HG03159 (cell line): ENCODE measurements around the gene COBL.

Experiments
- ATAC-seq: cut with Tn5 transposase; IDR thresholded peaks from one replicate; pipeline ENCODE4 v1.9.1; 2021; ENCODE audit warnings: mild to moderate bottlenecking, moderate library complexity; ENCODE audit not compliant: unreplicated experiment

COBL gene

GRCh38 chr7:51029701-51030191 lies 286.9 kb downstream of the COBL start:
- no peak for ATAC-seq

GRCh38 chr7:51029131-51029530 lies 287.5 kb downstream of the COBL start:
- ATAC-seq: no peak

GRCh38 chr7:51027935-51028830 lies 288.4 kb downstream of the COBL start:
- no peak for ATAC-seq

GRCh38 chr7:51027106-51027934 lies 289.3 kb downstream of the COBL start:
- ATAC-seq: no peak

DNA sequence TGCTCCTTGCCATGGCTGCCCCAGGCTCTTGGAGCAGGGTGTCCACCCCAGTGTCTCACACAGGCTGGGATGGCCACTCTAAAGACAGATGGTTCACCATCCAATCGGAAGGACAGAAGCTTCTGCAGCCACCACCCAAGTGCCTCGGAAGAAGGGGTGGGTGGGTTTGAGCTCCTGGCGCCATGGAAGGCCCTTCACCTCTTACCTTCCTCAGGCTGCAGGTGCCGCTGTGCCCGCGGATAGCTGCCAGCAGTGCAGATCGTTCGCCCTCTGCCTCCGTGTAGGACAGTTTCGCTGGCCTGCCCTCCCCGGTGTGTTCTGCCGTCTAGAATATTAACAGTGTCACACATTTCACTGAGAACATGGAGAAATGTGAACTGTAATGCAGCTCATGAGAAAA lies 290.3 kb downstream of the COBL start:
- ATAC-seq: no peak

GRCh38 chr7:51025668-51026067 lies 290.9 kb downstream of the COBL start:
- no peak for ATAC-seq

DNA sequence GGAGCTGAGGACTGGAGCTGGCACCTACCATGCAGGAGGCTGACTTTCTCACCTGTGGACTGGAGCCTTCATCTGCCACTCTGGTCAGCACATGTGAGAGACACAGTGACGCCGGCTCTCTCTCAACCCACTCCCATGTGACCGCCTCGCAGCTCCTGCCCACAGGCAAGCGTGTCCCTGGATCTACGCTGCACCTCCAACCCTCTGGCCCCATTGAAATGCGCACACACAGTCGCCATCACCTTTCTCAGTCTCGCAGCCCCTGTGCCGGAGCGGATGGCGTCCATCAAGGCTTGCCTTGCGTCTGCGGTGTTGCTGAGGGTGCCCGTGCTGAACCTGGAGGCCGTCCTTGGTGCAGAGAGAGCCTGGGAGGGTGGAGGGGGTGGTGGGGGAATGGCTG lies 291.7 kb downstream of the COBL start:
- no peak for ATAC-seq

DNA sequence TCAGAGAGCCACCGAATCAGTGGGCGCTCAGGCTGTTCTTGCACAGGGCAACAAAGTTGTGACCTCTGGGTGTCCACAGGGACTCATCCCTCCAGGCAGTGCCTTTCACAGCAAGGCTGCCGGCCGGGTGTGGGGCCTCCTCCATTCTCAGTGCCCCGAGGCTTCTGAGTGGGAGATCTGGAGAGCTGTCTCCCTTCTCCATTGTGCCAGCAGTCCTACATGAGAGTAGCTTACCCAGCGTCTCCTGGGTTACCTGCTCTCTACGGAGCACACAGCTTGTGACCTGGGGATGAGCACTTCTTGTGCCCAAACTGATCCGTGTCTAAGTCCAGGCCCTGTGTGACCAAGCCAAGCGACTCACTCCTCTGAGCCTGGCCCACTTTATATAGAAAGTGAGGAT lies 293.1 kb downstream of the COBL start:
- no peak for ATAC-seq

GRCh38 chr7:51022821-51023220 lies 293.8 kb downstream of the COBL start:
- ATAC-seq: no peak

DNA sequence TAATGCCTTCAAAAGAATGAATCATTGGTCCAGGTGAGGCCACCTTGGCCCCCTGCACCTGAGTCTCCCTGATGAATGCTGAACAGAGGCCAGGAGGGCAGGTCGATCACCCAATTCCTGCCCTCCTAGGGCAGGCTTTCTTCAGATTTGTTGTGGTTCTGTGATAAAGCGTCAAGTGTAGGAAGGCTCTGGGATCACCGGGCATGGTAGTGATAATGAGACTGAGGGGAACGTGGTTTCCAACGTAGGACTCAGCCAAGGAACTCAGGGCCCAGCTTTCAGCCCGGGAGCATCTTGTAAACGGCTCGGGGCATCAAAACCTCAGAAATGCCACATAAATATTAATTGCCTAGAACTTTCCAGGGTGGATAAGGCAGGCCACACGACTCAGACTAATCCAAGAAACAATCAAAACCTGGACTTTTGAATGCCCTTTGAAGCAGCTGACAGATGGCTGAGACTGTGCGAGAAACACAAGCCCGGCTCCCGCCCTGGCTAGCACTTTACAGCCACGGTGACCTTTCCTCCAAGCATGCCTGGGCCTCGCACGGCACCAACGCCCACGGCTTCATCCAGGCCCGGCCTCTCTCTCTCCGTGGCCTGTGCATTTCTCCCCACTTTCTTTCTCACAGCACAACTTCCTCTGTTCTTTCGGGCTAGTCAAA lies 294.6 kb downstream of the COBL start:
- no peak for ATAC-seq

DNA sequence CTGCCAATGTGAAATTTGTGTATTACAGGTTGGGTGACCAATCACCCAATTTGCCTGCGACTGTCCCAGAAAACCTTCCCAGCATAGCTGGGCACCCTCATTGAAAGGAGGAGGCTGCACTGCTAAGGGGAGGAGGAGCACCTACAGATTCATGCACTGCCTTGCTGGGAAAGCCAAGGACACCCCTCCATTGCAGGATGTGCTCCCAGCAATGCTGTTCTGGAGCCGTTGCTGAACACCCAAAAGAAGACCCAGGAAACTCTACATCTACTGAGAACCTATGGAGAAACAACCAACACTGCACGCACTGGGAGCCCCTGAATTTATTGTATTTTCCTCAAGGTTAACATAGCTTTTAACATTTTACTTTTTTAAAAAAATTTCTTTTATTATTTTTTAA lies 295.7 kb downstream of the COBL start:
- no peak for ATAC-seq

DNA sequence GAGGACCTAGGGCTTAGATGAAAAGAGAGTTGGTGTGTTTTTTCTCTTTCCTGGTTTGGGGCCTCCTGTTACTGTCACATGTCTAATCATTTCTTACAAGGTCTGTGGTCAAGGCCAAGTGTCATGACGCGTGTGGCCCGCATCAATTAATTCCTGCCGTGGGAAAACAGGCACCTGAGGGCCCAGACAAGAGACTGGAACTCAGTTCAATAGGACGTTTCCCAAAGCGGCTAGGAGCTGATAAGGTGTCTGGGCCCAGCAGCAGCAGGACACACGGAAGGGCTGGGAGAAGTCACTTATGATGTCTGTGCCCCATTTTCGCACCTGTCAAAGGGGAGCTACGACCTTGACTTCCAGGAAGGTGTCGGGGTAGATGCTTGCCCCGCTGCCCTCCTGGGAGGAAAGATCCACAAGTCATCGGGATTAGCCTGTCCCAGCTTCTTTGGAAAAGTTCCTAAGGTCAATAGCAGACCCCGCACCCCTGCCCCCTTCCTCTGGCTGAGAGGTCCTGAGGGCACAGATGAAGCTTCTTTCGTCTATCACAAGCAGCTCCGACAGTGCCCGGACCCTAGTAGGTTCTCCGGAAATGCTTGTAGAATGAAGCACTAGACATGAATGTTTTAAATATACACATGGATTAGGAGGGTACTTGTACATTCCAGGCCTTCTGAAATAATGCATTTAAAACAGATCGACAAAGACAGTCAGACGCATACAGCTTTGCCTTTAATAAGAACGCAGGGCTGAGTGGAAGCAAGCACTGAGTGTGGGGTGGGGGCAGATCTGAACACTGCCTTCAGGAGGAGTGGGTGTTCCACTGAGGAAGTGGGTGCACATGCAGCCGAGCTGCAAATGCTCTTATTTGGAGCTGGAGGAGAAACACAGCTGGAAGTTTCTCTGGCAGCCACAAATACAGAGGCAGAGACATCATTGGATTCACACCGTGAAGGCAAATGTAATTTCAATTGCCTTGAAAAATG lies 296.4 kb downstream of the COBL start:
- no peak for ATAC-seq

DNA sequence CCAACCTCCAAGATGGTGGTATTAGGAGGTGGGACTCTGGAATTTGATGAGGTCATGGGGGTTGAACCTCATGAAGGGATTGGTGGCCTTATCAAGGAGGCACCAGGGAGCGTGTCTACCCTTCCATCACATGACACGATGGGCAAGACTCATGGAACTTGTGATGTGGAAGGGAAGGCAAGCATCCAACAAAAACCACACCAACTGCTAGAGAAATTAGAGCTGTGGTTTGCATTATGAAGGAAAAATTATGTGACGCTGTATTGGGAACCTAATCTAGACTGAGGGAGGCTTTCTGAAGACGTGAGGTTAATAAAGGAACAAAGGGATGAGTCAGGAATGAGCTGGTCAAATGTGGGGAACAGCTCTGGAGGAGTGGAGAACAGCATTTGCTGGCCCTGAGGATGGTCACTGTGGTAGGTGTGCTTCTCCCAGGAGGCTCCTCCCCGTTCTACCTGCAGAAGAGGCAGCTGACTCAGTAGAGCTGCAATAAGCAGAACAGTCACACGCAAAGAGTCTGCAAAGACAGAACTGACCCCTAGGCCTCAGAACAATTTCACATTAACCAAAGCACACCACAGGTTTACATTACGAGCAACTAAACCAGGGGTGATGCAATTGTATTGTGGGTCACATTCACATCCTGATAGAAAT lies 297.3 kb downstream of the COBL start:
- no peak for ATAC-seq

GRCh38 chr7:51017576-51018535 lies 298.8 kb downstream of the COBL start:
- no peak for ATAC-seq

- ATAC-seq: no peak
These were observed 300.1 kb downstream of the COBL start for GRCh38 chr7:51016546-51016945.

DNA sequence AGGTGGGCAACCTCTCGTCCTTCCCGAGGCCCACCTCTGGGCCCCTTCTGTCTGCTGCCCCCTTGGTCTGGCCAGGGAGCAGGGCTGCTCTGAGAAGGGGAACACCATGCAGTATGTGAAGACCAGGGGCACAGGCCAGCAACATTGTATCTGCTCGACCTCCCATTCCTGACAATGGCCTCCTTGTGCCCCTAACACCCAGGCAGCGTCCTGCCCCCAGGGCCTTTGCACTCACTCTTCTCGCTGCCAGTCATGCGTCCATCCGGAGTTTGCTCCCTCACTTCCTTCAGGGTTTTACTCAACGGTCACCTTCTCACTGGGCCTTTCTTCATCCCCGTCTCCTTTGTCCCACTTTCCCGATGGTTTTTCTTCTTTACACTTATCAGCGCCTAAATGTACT lies 301.0 kb downstream of the COBL start:
- ATAC-seq: no peak

- no peak for ATAC-seq
These were observed 301.8 kb downstream of the COBL start for GRCh38 chr7:51014811-51015210.

GRCh38 chr7:51013861-51014511 lies 302.6 kb downstream of the COBL start:
- ATAC-seq: no peak
